HG02763 (cell line): ENCODE measurements around the gene FHOD3.
"Not testable (repeated sequence)": the region's sequence is repeated elsewhere in the genome, so short reads cannot be mapped to it uniquely, and the experiment has no call there.

Experiments used
- ATAC-seq: cut with Tn5 transposase; IDR thresholded peaks from one replicate; pipeline ENCODE4 v1.9.1; 2021; ENCODE audit warnings: mild to moderate bottlenecking, moderate library complexity; ENCODE audit not compliant: unreplicated experiment

Gene FHOD3

GRCh38 chr18:36688020-36688965 is 390.8 kb downstream of the FHOD3 start:
- ATAC-seq, result peak; percentile 45

GRCh38 chr18:36692371-36692770 is 394.9 kb downstream of the FHOD3 start:
- no peak for ATAC-seq

GRCh38 chr18:36692921-36693332 is 395.4 kb downstream of the FHOD3 start:
- no peak for ATAC-seq

GRCh38 chr18:36693931-36694620 is 396.6 kb downstream of the FHOD3 start:
- no peak for ATAC-seq

GRCh38 chr18:36695806-36696205 is 398.3 kb downstream of the FHOD3 start:
- no peak for ATAC-seq

GRCh38 chr18:36697905-36698304 is 400.4 kb downstream of the FHOD3 start:
- no peak for ATAC-seq

GRCh38 chr18:36700955-36701354 is 403.4 kb downstream of the FHOD3 start:
- ATAC-seq, result no peak

GRCh38 chr18:36702401-36703013 is 405.0 kb downstream of the FHOD3 start:
- ATAC-seq, result no peak

GRCh38 chr18:36704156-36704555 is 406.6 kb downstream of the FHOD3 start:
- ATAC-seq, result no peak

GRCh38 chr18:36706134-36706881 is 408.8 kb downstream of the FHOD3 start:
- ATAC-seq, result no peak

GRCh38 chr18:36708366-36708765 is 410.9 kb downstream of the FHOD3 start:
- ATAC-seq, result no peak

GRCh38 chr18:36709315-36709714 is 411.8 kb downstream of the FHOD3 start:
- ATAC-seq, result no peak

GRCh38 chr18:36711014-36711725 is 413.7 kb downstream of the FHOD3 start:
- ATAC-seq, result no peak

GRCh38 chr18:36711813-36712444 is 414.4 kb downstream of the FHOD3 start:
- ATAC-seq, result no peak

- no peak for ATAC-seq
Measured at GRCh38 chr18:36714476-36714875, 417.0 kb downstream of the FHOD3 start.

GRCh38 chr18:36717422-36718110 is 420.1 kb downstream of the FHOD3 start:
- ATAC-seq, result no peak

GRCh38 chr18:36718705-36719328 is 421.3 kb downstream of the FHOD3 start:
- no peak for ATAC-seq

GRCh38 chr18:36719630-36720029 is 422.1 kb downstream of the FHOD3 start:
- no peak for ATAC-seq

GRCh38 chr18:36721351-36721750 is 423.8 kb downstream of the FHOD3 start:
- not testable (repeated sequence) for ATAC-seq
